Endothelial cell of umbilical vein (primary cell): ENCODE results near the gene KRTAP10-1. TPM values are rescaled to one million over a fixed set of nuclear protein-coding genes. Genes with fewer than 3 reads are reported as not detected.

Source experiments
- BruUV-seq: library from RNA; stranded (reverse); fragments of 400-500 nt; replicated peaks from 2 replicates; lab custom pipeline; 2021; lab: Mats Ljungman, UMichigan
- CTCF ChIA-PET: fragments of 300-600, 350-600 bp; sonication (Branson Sonifier 250); formaldehyde crosslinking; loops from one replicate; lab custom pipeline; 2021; ENCODE audit warnings: antibody characterized with exemption, inconsistent platforms; lab: Charles Lee
- POLR2A ChIA-PET: fragments of 300-600, 350-600 bp; sonication (Branson Sonifier 250); formaldehyde crosslinking; loops from one replicate; lab custom pipeline; 2021; ENCODE audit warnings: antibody characterized with exemption, inconsistent platforms; lab: Charles Lee
- DNase-seq: peaks from one replicate; pipeline ENCODE4 v3.0.0-alpha.2; 2011; ENCODE audit warnings: low read depth, low spot score
- FAIRE-seq: peaks from 2 replicates; lab custom pipeline; 2011; peaks lifted over from hg19 to GRCh38; lab: Jason Lieb, UNC
- H2AFZ ChIP-seq: 2 replicates; pipeline ENCODE4 v1.6.0; 2012; ENCODE audit warnings: low read depth, low read length, control low read depth, inconsistent platforms
- H3K27ac ChIP-seq: 2 replicates; pipeline ENCODE4 v1.5.1; 2011; ENCODE audit warnings: low read depth, mild to moderate bottlenecking, control low read depth, low read length, moderate library complexity; ENCODE audit not compliant: insufficient read depth
- H3K27me3 ChIP-seq, 2 experiments: 2 replicates each; pipeline versions ENCODE4 v1.6.0 to v1.6.1; 2011; ENCODE audit warnings: low read length in 2 of 2, mixed read lengths in 1 of 2; ENCODE audit not compliant: control insufficient read depth in 2 of 2, insufficient read depth in 2 of 2
- H3K36me3 ChIP-seq, 2 experiments: 2 replicates in 1 of 2; 3 replicates in 1 of 2; pipeline ENCODE4 v1.5.1; 2011; ENCODE audit warnings: low read length in 2 of 2, mild to moderate bottlenecking in 1 of 2, moderate library complexity in 1 of 2; ENCODE audit not compliant: control insufficient read depth in 2 of 2, insufficient read depth in 2 of 2; ENCODE audit errors: extremely low read depth in 1 of 2
- H3K4me1 ChIP-seq: 3 replicates; pipeline ENCODE4 v1.5.1; 2011; ENCODE audit warnings: mild to moderate bottlenecking, low read length; ENCODE audit not compliant: control insufficient read depth, insufficient read depth; ENCODE audit errors: extremely low read depth
- H3K4me2 ChIP-seq: 2 replicates; pipeline ENCODE4 v1.6.1; 2011; ENCODE audit warnings: low read length, control low read depth, mixed read lengths; ENCODE audit not compliant: insufficient read depth
- H3K4me3 ChIP-seq, 3 experiments: fragments of 200-600 bp in 1 of 3; sonication (generic), shearing (Covaris generic) in 1 of 3; replicated peaks in 1 of 3; 2 replicates each; pipeline ENCODE4 v1.5.1; 2011 to 2016; ENCODE audit warnings: control low read depth in 3 of 3, low read length in 3 of 3, mild to moderate bottlenecking in 2 of 3, inconsistent platforms in 1 of 3, low read depth in 1 of 3, moderate library complexity in 1 of 3; ENCODE audit not compliant: insufficient read depth in 1 of 3
- H3K79me2 ChIP-seq: 2 replicates; pipeline ENCODE4 v1.6.0; 2012; ENCODE audit warnings: low read length, inconsistent platforms; ENCODE audit not compliant: control insufficient read depth, insufficient read depth
- H3K9ac ChIP-seq: replicated peaks from 2 replicates; pipeline ENCODE3; 2011; ENCODE audit warnings: low read length, control low read depth; ENCODE audit not compliant: insufficient read depth; ENCODE audit errors: extremely low read depth
- H3K9me1 ChIP-seq: replicated peaks from 3 replicates; pipeline ENCODE4 v1.6.0; 2011; ENCODE audit warnings: mild to moderate bottlenecking, low read length; ENCODE audit not compliant: control insufficient read depth, insufficient read depth; ENCODE audit errors: extremely low read depth
- H3K9me3 ChIP-seq: replicated peaks from 2 replicates; pipeline ENCODE4 v1.5.1; 2012; ENCODE audit warnings: low read length, inconsistent platforms; ENCODE audit not compliant: control insufficient read depth, insufficient read depth
- H4K20me1 ChIP-seq: replicated peaks from 2 replicates; pipeline ENCODE3; 2011; ENCODE audit warnings: mild to moderate bottlenecking, low read length; ENCODE audit not compliant: control insufficient read depth, insufficient read depth; ENCODE audit errors: extremely low read depth
- EZH2 ChIP-seq: IDR thresholded peaks from 2 replicates; pipeline ENCODE4 v1.6.1; 2012; ENCODE audit warnings: borderline replicate concordance, low read depth, mild to moderate bottlenecking, moderate library complexity, low read length, inconsistent platforms; ENCODE audit not compliant: severe bottlenecking
- FOS ChIP-seq: IDR thresholded peaks from 2 replicates; pipeline ENCODE4 v1.6.1; 2011; ENCODE audit warnings: mild to moderate bottlenecking, low read length, moderate library complexity, borderline replicate concordance; ENCODE audit not compliant: insufficient read depth
- GATA2 ChIP-seq: IDR thresholded peaks from 2 replicates; pipeline ENCODE4 v1.7.0; 2011; ENCODE audit warnings: low read depth, mild to moderate bottlenecking, moderate library complexity, mixed read lengths, low read length; ENCODE audit not compliant: insufficient read length, insufficient read depth
- JUN ChIP-seq: IDR thresholded peaks from 2 replicates; pipeline ENCODE4 v1.6.1; 2011; ENCODE audit warnings: borderline replicate concordance, low read depth; ENCODE audit not compliant: insufficient read length, insufficient read depth
- MYC ChIP-seq: IDR thresholded peaks from one replicate; pipeline ENCODE4 v1.6.1; 2011; ENCODE audit warnings: mild to moderate bottlenecking, low read depth, low read length
- POLR2A ChIP-seq: IDR thresholded peaks from 2 replicates; pipeline ENCODE4 v1.6.1; 2012; ENCODE audit warnings: low read depth, mild to moderate bottlenecking, control low read depth, low read length
- dilution Hi-C: fragments of 300-500 bp; cut with MboI; formaldehyde crosslinking; loops from one replicate; pipeline ENCODE4 v1.15.0; 2019; ENCODE audit warnings: low sequenced_read_pairs; ENCODE audit not compliant: extremely low pct_ligation_motif_present
- intact Hi-C: fragments of 100-400 bp; cut with micrococcal nuclease; formaldehyde crosslinking; loops from one replicate; pipeline ENCODE4 v1.10.0; 2022
- polyA plus RNA-seq, 4 experiments: library from polyadenylated mRNA; depleted of rRNA in 3 of 4; stranded (reverse) in 3 of 4; unstranded in 1 of 4; fragments of >200 nt; gene quantifications; 2 replicates each; pipeline versions ENCODE4 v1.2.1 to v1.2.3, GENCODE V29; 2011 to 2012; ENCODE audit warnings: missing spikeins in 1 of 4
- total RNA-seq: library from RNA; stranded (reverse); gene quantifications from 2 replicates; pipeline ENCODE4 v1.2.3, GENCODE V29; 2021
- TF ChIP-seq, protein P1 (sequence below), 2 donors: IDR thresholded peaks; 1 replicate in 1 of 2; 2 replicates in 1 of 2; pipeline ENCODE4 v1.5.1; 2011; ENCODE audit warnings: low read length in 2 of 2, mild to moderate bottlenecking in 2 of 2, moderate library complexity in 2 of 2, control low read depth in 1 of 2, inconsistent platforms in 1 of 2, low read depth in 1 of 2; ENCODE audit not compliant: insufficient read depth in 1 of 2; ENCODE audit errors: extremely low read depth in 1 of 2

The KRTAP10-1 gene
- total and polyA plus RNA-seq, 2 donors (not counting 3 experiments of a cell fraction or from before 2014, with no cell fraction given) = not detected

DNA sequence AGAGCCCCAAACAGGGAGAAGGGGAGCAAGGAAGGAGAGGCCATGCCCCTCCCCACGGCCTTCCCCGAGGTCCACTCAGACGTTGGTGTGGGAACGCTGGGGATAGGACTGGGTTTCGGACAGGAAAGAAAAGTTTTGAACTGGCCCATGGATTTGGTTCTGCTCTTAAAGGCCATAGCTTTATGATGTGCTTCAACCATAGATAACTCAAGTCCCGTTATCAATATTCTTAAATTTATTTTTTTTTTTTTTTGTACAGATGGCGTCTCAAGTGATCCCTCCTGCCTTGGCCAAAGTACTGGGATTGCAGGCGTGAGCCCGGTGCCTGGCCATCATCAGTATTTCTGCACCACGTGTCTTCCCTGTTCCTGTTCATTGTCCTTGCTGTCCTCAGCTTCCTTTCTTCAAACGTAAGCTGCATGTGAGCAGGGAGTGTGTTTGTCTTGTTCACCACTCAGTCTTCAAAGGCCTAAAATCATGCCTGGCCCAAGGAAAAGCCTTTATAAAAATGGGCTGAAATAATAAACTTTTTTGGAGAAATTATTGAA is 820 bp upstream of the KRTAP10-1 start:
- Histone ChIP-seq H3K9ac (no peak overlapping the region), H3K79me2 (no peaks in the 10 kb centered on the region), H3K36me3 (no peaks in the 10 kb centered on the region), H3K27ac (no peak overlapping the region), H3K4me2 (no peak overlapping the region), H2AFZ (no peak overlapping the region), H3K9me1 (no peaks in the 10 kb centered on the region), H3K27me3 (peaks cover 0 to 15% of the 10 kb centered on the region in 2 experiments), H3K4me3 (no peak overlapping the region), H3K4me1 (no peaks in the 10 kb centered on the region), H3K9me3 (no peaks in the 10 kb centered on the region), H4K20me1 (no peaks in the 10 kb centered on the region)
- FAIRE-seq (no peak), DNase-seq (no peak)
- dilution Hi-C loops (no loop called here), intact Hi-C loops (no loop called here)
- TF ChIP-seq JUN = no peak
- TF ChIP-seq MYC = no peak
- TF ChIP-seq FOS = no peak
- TF ChIP-seq, protein P1, sequence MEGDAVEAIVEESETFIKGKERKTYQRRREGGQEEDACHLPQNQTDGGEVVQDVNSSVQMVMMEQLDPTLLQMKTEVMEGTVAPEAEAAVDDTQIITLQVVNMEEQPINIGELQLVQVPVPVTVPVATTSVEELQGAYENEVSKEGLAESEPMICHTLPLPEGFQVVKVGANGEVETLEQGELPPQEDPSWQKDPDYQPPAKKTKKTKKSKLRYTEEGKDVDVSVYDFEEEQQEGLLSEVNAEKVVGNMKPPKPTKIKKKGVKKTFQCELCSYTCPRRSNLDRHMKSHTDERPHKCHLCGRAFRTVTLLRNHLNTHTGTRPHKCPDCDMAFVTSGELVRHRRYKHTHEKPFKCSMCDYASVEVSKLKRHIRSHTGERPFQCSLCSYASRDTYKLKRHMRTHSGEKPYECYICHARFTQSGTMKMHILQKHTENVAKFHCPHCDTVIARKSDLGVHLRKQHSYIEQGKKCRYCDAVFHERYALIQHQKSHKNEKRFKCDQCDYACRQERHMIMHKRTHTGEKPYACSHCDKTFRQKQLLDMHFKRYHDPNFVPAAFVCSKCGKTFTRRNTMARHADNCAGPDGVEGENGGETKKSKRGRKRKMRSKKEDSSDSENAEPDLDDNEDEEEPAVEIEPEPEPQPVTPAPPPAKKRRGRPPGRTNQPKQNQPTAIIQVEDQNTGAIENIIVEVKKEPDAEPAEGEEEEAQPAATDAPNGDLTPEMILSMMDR (IDR thresholded peaks at IDR 0.05; ENCODE audit: extremely low read depth in 1 of 2, insufficient read depth in 1 of 2, low read depth in 1 of 2, low read length in 2 of 2) = no peak
- TF ChIP-seq GATA2 = no peak
- TF ChIP-seq POLR2A = no peak
- no peak for TF ChIP-seq EZH2
- ChIA-PET POLR2A (no interaction called here), CTCF (interaction anchor here (0.6 to 0.8 kb wide), 2 partner anchors 77 to 253 kb away, joined by 3 read pairs; no protein-coding TSS in a partner anchor)
- BruUV-seq = no TSS peak
